ENCODE data around the gene DIPK1A. TPM values are rescaled to one million over a fixed set of nuclear protein-coding genes. Genes with fewer than 3 reads are reported as not detected.

Gene DIPK1A
- polyA plus RNA-seq, 1 donor from 2014 or later = 10.0 TPM

- Histone ChIP-seq H3K79me2 (replicated peaks; ENCODE audit: insufficient read depth, low read length) (no peaks in the 10 kb centered on the region), H3K9ac (ENCODE audit: low read length) (peak overlapping the region; percentile 81), H2AFZ (ENCODE audit: low read depth, low read length) (peak overlapping the region; percentile 69), H3K4me2 (ENCODE audit: low read length) (peak overlapping the region; percentile 76), H3K9me2 (ENCODE audit: insufficient read depth, low read length) (no peaks in the 10 kb centered on the region), H3K9me3 (ENCODE audit: low read length) (no peaks in the 10 kb centered on the region), H3K27ac (ENCODE audit: low read length) (peak overlapping the region; percentile 24), H3K36me3 (ENCODE audit: insufficient read depth, low read length) (no peaks in the 10 kb centered on the region), H3K4me3 (ENCODE audit: low read length) (peak overlapping the region; percentile 92), H3F3A (ENCODE audit: insufficient read depth, low read length, poor library complexity, severe bottlenecking) (peaks cover 5% of the 10 kb centered on the region), H4K20me1 (ENCODE audit: insufficient read depth) (no peaks in the 10 kb centered on the region), H3K27me3 (ENCODE audit: insufficient read depth, low read depth, low read length) (no peaks in the 10 kb centered on the region)
- TF ChIP-seq EZH2 (IDR thresholded peaks at IDR 0.05; ENCODE audit: borderline replicate concordance, insufficient read depth, low read length, poor library complexity, severe bottlenecking) (no peak), SMC3 (conservative IDR thresholded peaks at IDR 0.05; ENCODE audit: poor library complexity) (no peak), TAF1 (IDR thresholded peaks at IDR 0.05; ENCODE audit: low read depth) (no peak)
- TF ChIP-seq, protein P1, sequence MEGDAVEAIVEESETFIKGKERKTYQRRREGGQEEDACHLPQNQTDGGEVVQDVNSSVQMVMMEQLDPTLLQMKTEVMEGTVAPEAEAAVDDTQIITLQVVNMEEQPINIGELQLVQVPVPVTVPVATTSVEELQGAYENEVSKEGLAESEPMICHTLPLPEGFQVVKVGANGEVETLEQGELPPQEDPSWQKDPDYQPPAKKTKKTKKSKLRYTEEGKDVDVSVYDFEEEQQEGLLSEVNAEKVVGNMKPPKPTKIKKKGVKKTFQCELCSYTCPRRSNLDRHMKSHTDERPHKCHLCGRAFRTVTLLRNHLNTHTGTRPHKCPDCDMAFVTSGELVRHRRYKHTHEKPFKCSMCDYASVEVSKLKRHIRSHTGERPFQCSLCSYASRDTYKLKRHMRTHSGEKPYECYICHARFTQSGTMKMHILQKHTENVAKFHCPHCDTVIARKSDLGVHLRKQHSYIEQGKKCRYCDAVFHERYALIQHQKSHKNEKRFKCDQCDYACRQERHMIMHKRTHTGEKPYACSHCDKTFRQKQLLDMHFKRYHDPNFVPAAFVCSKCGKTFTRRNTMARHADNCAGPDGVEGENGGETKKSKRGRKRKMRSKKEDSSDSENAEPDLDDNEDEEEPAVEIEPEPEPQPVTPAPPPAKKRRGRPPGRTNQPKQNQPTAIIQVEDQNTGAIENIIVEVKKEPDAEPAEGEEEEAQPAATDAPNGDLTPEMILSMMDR (IDR thresholded peaks at IDR 0.05; ENCODE audit: poor library complexity, severe bottlenecking) = no peak
- TF ChIP-seq, protein P2, sequence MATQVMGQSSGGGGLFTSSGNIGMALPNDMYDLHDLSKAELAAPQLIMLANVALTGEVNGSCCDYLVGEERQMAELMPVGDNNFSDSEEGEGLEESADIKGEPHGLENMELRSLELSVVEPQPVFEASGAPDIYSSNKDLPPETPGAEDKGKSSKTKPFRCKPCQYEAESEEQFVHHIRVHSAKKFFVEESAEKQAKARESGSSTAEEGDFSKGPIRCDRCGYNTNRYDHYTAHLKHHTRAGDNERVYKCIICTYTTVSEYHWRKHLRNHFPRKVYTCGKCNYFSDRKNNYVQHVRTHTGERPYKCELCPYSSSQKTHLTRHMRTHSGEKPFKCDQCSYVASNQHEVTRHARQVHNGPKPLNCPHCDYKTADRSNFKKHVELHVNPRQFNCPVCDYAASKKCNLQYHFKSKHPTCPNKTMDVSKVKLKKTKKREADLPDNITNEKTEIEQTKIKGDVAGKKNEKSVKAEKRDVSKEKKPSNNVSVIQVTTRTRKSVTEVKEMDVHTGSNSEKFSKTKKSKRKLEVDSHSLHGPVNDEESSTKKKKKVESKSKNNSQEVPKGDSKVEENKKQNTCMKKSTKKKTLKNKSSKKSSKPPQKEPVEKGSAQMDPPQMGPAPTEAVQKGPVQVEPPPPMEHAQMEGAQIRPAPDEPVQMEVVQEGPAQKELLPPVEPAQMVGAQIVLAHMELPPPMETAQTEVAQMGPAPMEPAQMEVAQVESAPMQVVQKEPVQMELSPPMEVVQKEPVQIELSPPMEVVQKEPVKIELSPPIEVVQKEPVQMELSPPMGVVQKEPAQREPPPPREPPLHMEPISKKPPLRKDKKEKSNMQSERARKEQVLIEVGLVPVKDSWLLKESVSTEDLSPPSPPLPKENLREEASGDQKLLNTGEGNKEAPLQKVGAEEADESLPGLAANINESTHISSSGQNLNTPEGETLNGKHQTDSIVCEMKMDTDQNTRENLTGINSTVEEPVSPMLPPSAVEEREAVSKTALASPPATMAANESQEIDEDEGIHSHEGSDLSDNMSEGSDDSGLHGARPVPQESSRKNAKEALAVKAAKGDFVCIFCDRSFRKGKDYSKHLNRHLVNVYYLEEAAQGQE (IDR thresholded peaks at IDR 0.05; ENCODE audit: borderline replicate concordance) = peak; percentile 20
Measured at GRCh38 chr1:92961896-92962752, 862 bp upstream of the DIPK1A start.

DNA sequence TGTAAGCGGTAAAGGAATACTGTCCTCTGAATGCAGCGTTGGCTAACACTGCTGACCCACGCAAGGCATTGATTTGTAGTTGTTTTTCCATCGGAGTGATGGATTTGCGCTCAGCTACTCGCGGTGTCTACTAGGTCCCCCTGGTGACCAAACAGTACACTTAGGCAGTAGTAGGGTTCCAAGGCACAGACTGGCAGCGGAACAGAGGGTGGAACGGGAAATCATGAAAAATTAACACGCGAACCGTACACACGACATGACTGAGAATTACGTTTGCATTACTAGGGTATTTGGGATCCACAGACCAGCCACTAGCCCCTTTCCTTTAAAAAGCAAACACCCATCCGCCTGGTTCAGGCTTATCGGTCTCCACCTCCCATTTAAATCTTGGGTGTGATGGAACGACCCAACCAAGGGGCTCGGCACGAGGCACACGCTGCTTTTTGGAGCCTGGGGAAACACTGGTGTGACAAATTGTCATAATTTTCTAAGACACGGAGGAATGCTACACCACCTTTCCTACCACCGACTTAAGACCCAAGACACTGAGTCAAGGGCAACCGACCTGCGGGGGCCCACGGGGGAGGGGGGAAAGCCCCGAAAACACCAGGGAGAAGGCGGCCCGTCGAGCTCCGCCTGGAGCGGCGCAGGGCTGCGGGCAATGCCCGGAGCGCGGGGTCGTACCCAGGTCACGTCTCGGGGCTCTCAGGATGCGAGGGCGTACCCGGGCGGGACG is 699 bp downstream of the DIPK1A start:
- H3K4me3 ChIP-seq (ENCODE audit: low read length) = peak overlapping the region; percentile 92
- TF ChIP-seq MXI1 (conservative IDR thresholded peaks at IDR 0.05; ENCODE audit: poor library complexity, severe bottlenecking) (peak; percentile 53), SMC3 (conservative IDR thresholded peaks at IDR 0.05; ENCODE audit: poor library complexity) (peak; percentile 77), POLR2AphosphoS5 (IDR thresholded peaks at IDR 0.05) (peak; percentile 51), RAD21 (conservative IDR thresholded peaks at IDR 0.05) (peak; percentile 72)
- TF ChIP-seq, protein P1 (IDR thresholded peaks at IDR 0.05; ENCODE audit: poor library complexity, severe bottlenecking) = peak; percentile 81
- TF ChIP-seq, protein P2 (IDR thresholded peaks at IDR 0.05; ENCODE audit: borderline replicate concordance) = no peak
- H3K9ac ChIP-seq (ENCODE audit: low read length) = peak overlapping the region; percentile 81
- no peaks in the 10 kb centered on the region for H3K9me3 ChIP-seq (ENCODE audit: low read length)
- H3K36me3 ChIP-seq (ENCODE audit: insufficient read depth, low read length) = no peaks in the 10 kb centered on the region
- peak overlapping the region; percentile 64 for H3K4me2 ChIP-seq (ENCODE audit: low read length)
- no peaks in the 10 kb centered on the region for H3K9me2 ChIP-seq (ENCODE audit: insufficient read depth, low read length)
- H3K79me2 ChIP-seq (replicated peaks; ENCODE audit: insufficient read depth, low read length) = no peaks in the 10 kb centered on the region
- peak overlapping the region; percentile 73 for H3K27ac ChIP-seq (ENCODE audit: low read length)
- H3F3A ChIP-seq (ENCODE audit: insufficient read depth, low read length, poor library complexity, severe bottlenecking) = peaks cover 5% of the 10 kb centered on the region
- H2AFZ ChIP-seq (ENCODE audit: low read depth, low read length) = peak overlapping the region; percentile 62
- H4K20me1 ChIP-seq (ENCODE audit: insufficient read depth) = no peaks in the 10 kb centered on the region
- no peaks in the 10 kb centered on the region for H3K27me3 ChIP-seq (ENCODE audit: insufficient read depth, low read depth, low read length)

Measured in neural cell (in vitro differentiated cells).